Stomach (tissue), 9 donors: ENCODE data around the gene DHRS7B. TPM values are rescaled to one million over a fixed set of nuclear protein-coding genes. Genes with fewer than 3 reads are reported as not detected.

Source experiments
- DNase-seq, 2 donors: peaks; one replicate each; pipeline versions ENCODE4 v3.0.0 to v3.0.0-alpha.2; 2013 to 2019
- H3K27ac ChIP-seq, 5 donors: fragments of 200-600 bp in 4 of 5; sonication (generic) in 4 of 5; one replicate each; pipeline ENCODE4 v1.5.1; 2013 to 2019; ENCODE audit warnings: mild to moderate bottlenecking in 1 of 5, moderate library complexity in 1 of 5
- H3K27me3 ChIP-seq, 3 donors: fragments of 200-600 bp; sonication (generic); one replicate each; pipeline ENCODE4 v1.5.1; 2017 to 2019; ENCODE audit warnings: mixed run types in 1 of 3
- H3K36me3 ChIP-seq, 4 donors: fragments of 200-600 bp; sonication (generic); 1 replicate in 3 of 4; 2 replicates in 1 of 4; pipeline ENCODE4 v1.5.1; 2016 to 2019
- H3K4me1 ChIP-seq, 4 donors: fragments of 200-600 bp; sonication (generic); one replicate each; pipeline ENCODE4 v1.5.1; 2016 to 2019
- H3K4me3 ChIP-seq, 4 donors: fragments of 200-600 bp; sonication (generic) in 3 of 4; one replicate each; pipeline ENCODE4 v1.5.1; 2016 to 2019; ENCODE audit warnings: mild to moderate bottlenecking in 1 of 4
- H3K9me3 ChIP-seq, 4 donors: fragments of 200-600 bp; sonication (generic); one replicate each; pipeline ENCODE4 v1.5.1; 2016 to 2019
- EP300 ChIP-seq: sonication (generic); formaldehyde crosslinking; IDR thresholded peaks from one replicate; pipeline ENCODE4 v1.6.1; 2017; ENCODE audit warnings: antibody characterized with exemption
- POLR2A ChIP-seq, 4 donors: fragments of 450-650 bp; IDR thresholded peaks; one replicate each; pipeline ENCODE4 v1.6.1; 2016; ENCODE audit warnings: antibody characterized with exemption in 4 of 4, control low read depth in 2 of 4, mild to moderate bottlenecking in 1 of 4, moderate library complexity in 1 of 4
- POLR2AphosphoS5 ChIP-seq, 3 donors: sonication (generic); formaldehyde crosslinking; IDR thresholded peaks; one replicate each; pipeline ENCODE4 v1.6.1; 2016; ENCODE audit warnings: antibody characterized with exemption in 3 of 3
- WGBS, 5 donors: extraction: QIAGEN DNeasy Blood & Tissue Kit in 3 of 5; methylation state at CpG; one replicate each; pipeline versions ENCODE4 v1.1.5 to v1.1.7; 2013 to 2018; 5-methylcytosine and 5-hydroxymethylcytosine counted together
- intact Hi-C: fragments of 100-400 bp; cut with DNase I; formaldehyde crosslinking; loops from one replicate; pipeline ENCODE4 v1.15.1; 2023; ENCODE audit warnings: low total_unique reads
- polyA plus RNA-seq, 3 donors: library from polyadenylated mRNA; stranded (reverse); fragments of 200-250 nt; gene quantifications; one replicate each; pipeline ENCODE4 v1.2.3, GENCODE V29; 2013
- total RNA-seq, 5 donors: library from RNA; depleted of rRNA; stranded (reverse); fragments of >200 nt; gene quantifications; one replicate each; pipeline versions ENCODE4 v1.1.0 to v1.2.3, GENCODE V29; 2014 to 2016
- TF ChIP-seq, protein P1 (sequence below), 7 experiments: fragments of 450-650 bp in 4 of 7; fragments of 200-600 bp in 3 of 7; sonication (generic) in 3 of 7; IDR thresholded peaks; one replicate each; pipeline ENCODE4 v1.5.1; 2016 to 2019; ENCODE audit warnings: antibody characterized with exemption in 7 of 7, control low read depth in 2 of 7, mild to moderate bottlenecking in 1 of 7
- donor health status: healthy with polysubstance abuse.
- donor health status: Bipolar disorder and iron deficiency.
- donor health status: healthy.

Gene DHRS7B
- total and polyA plus RNA-seq, 8 donors = 5.8 to 32.9 (median 20.3) TPM; not detected in 1

- no peak for DNase-seq
- TF ChIP-seq EP300 (no peak), POLR2AphosphoS5 (IDR thresholded peaks at IDR 0.05) (no peak), POLR2A (IDR thresholded peaks at IDR 0.05) (no peak)
- TF ChIP-seq, protein P1, sequence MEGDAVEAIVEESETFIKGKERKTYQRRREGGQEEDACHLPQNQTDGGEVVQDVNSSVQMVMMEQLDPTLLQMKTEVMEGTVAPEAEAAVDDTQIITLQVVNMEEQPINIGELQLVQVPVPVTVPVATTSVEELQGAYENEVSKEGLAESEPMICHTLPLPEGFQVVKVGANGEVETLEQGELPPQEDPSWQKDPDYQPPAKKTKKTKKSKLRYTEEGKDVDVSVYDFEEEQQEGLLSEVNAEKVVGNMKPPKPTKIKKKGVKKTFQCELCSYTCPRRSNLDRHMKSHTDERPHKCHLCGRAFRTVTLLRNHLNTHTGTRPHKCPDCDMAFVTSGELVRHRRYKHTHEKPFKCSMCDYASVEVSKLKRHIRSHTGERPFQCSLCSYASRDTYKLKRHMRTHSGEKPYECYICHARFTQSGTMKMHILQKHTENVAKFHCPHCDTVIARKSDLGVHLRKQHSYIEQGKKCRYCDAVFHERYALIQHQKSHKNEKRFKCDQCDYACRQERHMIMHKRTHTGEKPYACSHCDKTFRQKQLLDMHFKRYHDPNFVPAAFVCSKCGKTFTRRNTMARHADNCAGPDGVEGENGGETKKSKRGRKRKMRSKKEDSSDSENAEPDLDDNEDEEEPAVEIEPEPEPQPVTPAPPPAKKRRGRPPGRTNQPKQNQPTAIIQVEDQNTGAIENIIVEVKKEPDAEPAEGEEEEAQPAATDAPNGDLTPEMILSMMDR (IDR thresholded peaks at IDR 0.05) = no peak
- 4 to 6% (median 5%) methylated on average over 16 to 18 of the region's 18 CpGs for WGBS, 5 donors
- peaks cover 53 to 82% (median 71%) of the 10 kb centered on the region in 4 donors for H3K4me1 ChIP-seq
- H3K27me3 ChIP-seq = no peaks in the 10 kb centered on the region
- H3K4me3 ChIP-seq = peak overlapping the region; percentile 94 to 100 (median 99)
- no peaks in the 10 kb centered on the region for H3K9me3 ChIP-seq
- H3K27ac ChIP-seq = peak overlapping the region; percentile 84 to 98 (median 94)
- intact Hi-C loops = loop anchor here (10.0 kb wide), 1 partner anchor 88 kb away; the partner anchor contains the start of gene DHRS7B
- peaks cover 4 to 31% (median 30%) of the 10 kb centered on the region in 4 donors for H3K36me3 ChIP-seq
These were observed 86.3 kb downstream of the DHRS7B start for GRCh38 chr17:21212826-21213637.

DNA sequence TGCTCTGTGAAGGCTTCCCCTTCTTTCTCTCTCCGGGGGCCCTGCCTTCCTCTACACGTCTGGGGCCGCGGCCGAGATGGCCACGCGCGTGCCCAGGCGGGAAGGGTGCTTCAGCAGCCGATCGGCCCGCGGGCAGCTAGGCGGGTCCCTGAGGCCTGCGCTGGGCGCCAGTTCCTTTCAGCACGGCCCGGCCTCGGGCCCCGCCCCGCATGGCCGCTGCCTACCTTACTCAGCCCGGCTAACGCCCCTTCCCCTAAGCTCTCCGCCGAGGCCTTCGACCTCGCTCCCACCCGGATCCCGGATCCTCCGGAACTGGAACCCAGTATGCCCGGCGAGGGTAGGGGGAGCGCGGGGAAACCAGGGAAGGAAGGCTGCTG lies 86.9 kb downstream of the DHRS7B start:
- Histone ChIP-seq H3K4me3 (peak overlapping the region; percentile 94 to 100 (median 99)), H3K27me3 (no peaks in the 10 kb centered on the region), H3K4me1 (peaks cover 47 to 81% (median 67%) of the 10 kb centered on the region in 4 donors), H3K9me3 (no peaks in the 10 kb centered on the region), H3K36me3 (peaks cover 4 to 25% (median 24%) of the 10 kb centered on the region in 4 donors), H3K27ac (peak overlapping the region; percentile 84 to 98 (median 94))
- TF ChIP-seq POLR2A (IDR thresholded peaks at IDR 0.05) (no peak), EP300 (no peak), POLR2AphosphoS5 (IDR thresholded peaks at IDR 0.05) (no peak)
- TF ChIP-seq, protein P1 (IDR thresholded peaks at IDR 0.05) = no peak
- WGBS, 5 donors = 0 to 1% (median 0%) methylated on average over 25 to 35 of the region's 35 CpGs
- intact Hi-C loops = loop anchor here (10.0 kb wide), 1 partner anchor 89 kb away; the partner anchor contains the start of gene DHRS7B
- DNase-seq = peak; percentile 47 to 72

GRCh38 chr17:21214015-21214776 lies 87.4 kb downstream of the DHRS7B start, which contains the start of gene TMEM11:
TSS of gene TMEM11 (minus strand) at chr17:21214161. CDS start at chr17:21214152, 9 bp downstream.
- peaks cover 43 to 80% (median 67%) of the 10 kb centered on the region in 4 donors for H3K4me1 ChIP-seq
- DNase-seq = peak; percentile 96 to 99
- H3K36me3 ChIP-seq = peaks cover 4 to 19% (median 18%) of the 10 kb centered on the region in 4 donors
- TF ChIP-seq, protein P1 (IDR thresholded peaks at IDR 0.05) = no peak
- TF ChIP-seq EP300 = no peak
- peak; percentile 61 to 94 (median 88) for TF ChIP-seq POLR2AphosphoS5 (IDR thresholded peaks at IDR 0.05)
- TF ChIP-seq POLR2A (IDR thresholded peaks at IDR 0.05) = peak in 2 of 4 donors; percentile 20 to 61
- WGBS, 5 donors = 0% methylated on average over 25 to 76 of the region's 76 CpGs
- peak within 1 kb of the TSS; percentile 94 to 100 (median 99) for H3K4me3 ChIP-seq
- H3K9me3 ChIP-seq = no peaks in the 10 kb centered on the region
- intact Hi-C loops = loop anchor here (10.0 kb wide), 1 partner anchor 89 kb away; the partner anchor contains the start of gene DHRS7B
- H3K27me3 ChIP-seq = no peaks in the 10 kb centered on the region
- H3K27ac ChIP-seq = peak within 1 kb of the TSS; percentile 84 to 98 (median 94)
